IMR-90 (cell line): ENCODE results near the gene ZFAND2B. TPM values are rescaled to one million over a fixed set of nuclear protein-coding genes. Genes with fewer than 3 reads are reported as not detected.

ENCODE experiments used
- ATAC-seq: fragments of 200-7000 bp; cut with Tn5 transposase; 2 replicates; pipeline ENCODE4 v1.9.1; 2020; ENCODE audit warnings: low read depth, mild to moderate bottlenecking, moderate library complexity
- BruUV-seq: library from RNA; stranded (reverse); fragments of 400-500 nt; replicated peaks from 2 replicates; lab custom pipeline; 2021; lab: Mats Ljungman, UMichigan
- CTCF ChIA-PET: fragments of 300-600 bp; formaldehyde crosslinking; extraction: SDS; loops from one replicate; lab custom pipeline; 2021; ENCODE audit warnings: antibody characterized with exemption; lab: Yijun Ruan, JAX
- POLR2A ChIA-PET: fragments of 300-600 bp; sonication (Branson Sonifier 250); formaldehyde crosslinking; loops from one replicate; lab custom pipeline; 2022; ENCODE audit warnings: antibody characterized with exemption; ENCODE audit not compliant: unreplicated experiment; lab: Charles Lee
- DNase-seq: peaks from one replicate; pipeline ENCODE4 v3.0.0; 2013
- H2AFZ ChIP-seq: replicated peaks from 2 replicates; pipeline ENCODE3; 2013; ENCODE audit warnings: low read length, mild to moderate bottlenecking; ENCODE audit not compliant: poor library complexity
- H2AK5ac ChIP-seq: 2 replicates; pipeline ENCODE4 v1.6.1; 2013; ENCODE audit warnings: low read depth, low read length, inconsistent platforms
- H2AK9ac ChIP-seq: replicated peaks from 2 replicates; pipeline ENCODE3; 2013; ENCODE audit warnings: mild to moderate bottlenecking, low read depth, low read length, moderate library complexity; ENCODE audit not compliant: poor library complexity
- H2BK120ac ChIP-seq: 2 replicates; pipeline ENCODE4 v1.6.1; 2013; ENCODE audit warnings: low read depth, low read length, inconsistent platforms
- H2BK15ac ChIP-seq: 3 replicates; pipeline ENCODE4 v1.6.1; 2013; ENCODE audit warnings: low read depth, low read length, inconsistent platforms
- H2BK20ac ChIP-seq: 2 replicates; pipeline ENCODE4 v1.6.1; 2013; ENCODE audit warnings: low read depth, mild to moderate bottlenecking, inconsistent platforms, low read length, moderate library complexity
- H2BK5ac ChIP-seq: 2 replicates; pipeline ENCODE4 v1.6.1; 2013; ENCODE audit warnings: mild to moderate bottlenecking, low read depth, low read length, inconsistent platforms; ENCODE audit not compliant: poor library complexity, severe bottlenecking
- H3K14ac ChIP-seq: replicated peaks from 2 replicates; pipeline ENCODE4 v1.6.1; 2013; ENCODE audit warnings: low read depth, low read length, inconsistent platforms
- H3K18ac ChIP-seq: 2 replicates; pipeline ENCODE4 v1.6.1; 2013; ENCODE audit warnings: low read depth, low read length, control low read depth
- H3K23ac ChIP-seq: 2 replicates; pipeline ENCODE4 v1.6.1; 2013; ENCODE audit warnings: low read depth, low read length, inconsistent platforms
- H3K27ac ChIP-seq: 2 replicates; pipeline ENCODE4 v1.5.1; 2013; ENCODE audit warnings: mild to moderate bottlenecking, control low read depth, low read length; ENCODE audit not compliant: insufficient read depth
- H3K27me3 ChIP-seq: 2 replicates; pipeline ENCODE4 v1.6.1; 2013; ENCODE audit warnings: low read length; ENCODE audit not compliant: control insufficient read depth, insufficient read depth
- H3K36me3 ChIP-seq: 2 replicates; pipeline ENCODE4 v1.6.1; 2013; ENCODE audit warnings: low read length, mixed read lengths; ENCODE audit not compliant: control insufficient read depth, insufficient read depth
- H3K4ac ChIP-seq: 2 replicates; pipeline ENCODE4 v1.6.1; 2013; ENCODE audit warnings: low read depth, low read length, inconsistent platforms
- H3K4me1 ChIP-seq: 2 replicates; pipeline ENCODE4 v1.6.1; 2013; ENCODE audit warnings: low read length, mixed read lengths; ENCODE audit not compliant: control insufficient read depth, insufficient read depth
- H3K4me2 ChIP-seq: 2 replicates; pipeline ENCODE4 v1.6.1; 2013; ENCODE audit warnings: low read depth, mild to moderate bottlenecking, control low read depth, low read length, moderate library complexity
- H3K4me3 ChIP-seq: 2 replicates; pipeline ENCODE4 v1.5.1; 2013; ENCODE audit warnings: low read depth, mild to moderate bottlenecking, control low read depth, low read length, moderate library complexity; ENCODE audit not compliant: insufficient read depth
- H3K56ac ChIP-seq: 2 replicates; pipeline ENCODE4 v1.6.1; 2013; ENCODE audit warnings: low read length, inconsistent platforms; ENCODE audit not compliant: insufficient read depth; ENCODE audit errors: extremely low read depth
- H3K79me1 ChIP-seq, 2 experiments: 2 replicates each; pipeline ENCODE4 v1.6.1; 2013; ENCODE audit warnings: low read length in 2 of 2, inconsistent platforms in 1 of 2, low read depth in 1 of 2
- H3K9ac ChIP-seq: 2 replicates; pipeline ENCODE4 v1.6.1; 2013; ENCODE audit warnings: low read depth, low read length, control low read depth
- H3K9me1 ChIP-seq: 2 replicates; pipeline ENCODE4 v1.6.1; 2013; ENCODE audit warnings: low read length, inconsistent platforms; ENCODE audit not compliant: insufficient read depth
- H3K9me3 ChIP-seq: 2 replicates; pipeline ENCODE4 v1.6.1; 2013; ENCODE audit warnings: low read length; ENCODE audit not compliant: control insufficient read depth, insufficient read depth
- H4K20me1 ChIP-seq: 2 replicates; pipeline ENCODE4 v1.6.1; 2013; ENCODE audit warnings: low read length, inconsistent platforms; ENCODE audit not compliant: insufficient read depth
- H4K5ac ChIP-seq: 2 replicates; pipeline ENCODE4 v1.6.1; 2013; ENCODE audit warnings: mild to moderate bottlenecking, low read depth, low read length, control low read depth
- H4K8ac ChIP-seq, 2 experiments: 2 replicates each; pipeline ENCODE4 v1.6.1; 2013; ENCODE audit warnings: low read depth in 2 of 2, low read length in 2 of 2, control low read depth in 1 of 2, inconsistent platforms in 1 of 2
- H4K91ac ChIP-seq: 2 replicates; pipeline ENCODE4 v1.6.1; 2013; ENCODE audit warnings: low read depth, low read length, inconsistent platforms; ENCODE audit not compliant: insufficient read depth
- CHD1 ChIP-seq: IDR thresholded peaks from 2 replicates; pipeline ENCODE4 v1.6.1; 2012; ENCODE audit warnings: low read depth, low read length, improper control_type of control experiment
- MXI1 ChIP-seq: IDR thresholded peaks from 2 replicates; pipeline ENCODE4 v1.6.1; 2012; ENCODE audit warnings: low read depth, mild to moderate bottlenecking, low read length, moderate library complexity, borderline replicate concordance
- NFE2L2 ChIP-seq: fragments of 150-350 bp; IDR thresholded peaks from 2 replicates; pipeline ENCODE4 v1.6.1; 2016; ENCODE audit warnings: low read depth, mild to moderate bottlenecking, low read length
- WGBS, 2 experiments: methylation state at CpG; one replicate each; pipeline versions ENCODE4 v1.1.5 to v1.1.7; 2013; ENCODE audit warnings: missing lambda C conversion rate in 2 of 2; ENCODE audit not compliant: insufficient read length in 1 of 2; ENCODE audit errors: extremely low coverage in 2 of 2; 5-methylcytosine and 5-hydroxymethylcytosine counted together
- dilution Hi-C: fragments of 300-500 bp; cut with HindIII; formaldehyde crosslinking; loops from one replicate; pipeline ENCODE4 v1.14.3; 2018; ENCODE audit warnings: low sequenced_read_pairs; ENCODE audit not compliant: unreplicated experiment
- in situ Hi-C: fragments of 300-500 bp; cut with MboI; formaldehyde crosslinking; loops from 3 replicates; pipeline ENCODE4 v1.14.3; 2019; ENCODE audit warnings: low sequenced_read_pairs, inconsistent platforms, mixed read lengths
- intact Hi-C: fragments of 100-400 bp; cut with micrococcal nuclease; formaldehyde crosslinking; loops from 2 replicates; pipeline ENCODE4 v1.10.0; 2022
- polyA plus RNA-seq, 3 experiments: library from polyadenylated mRNA; depleted of rRNA; stranded (reverse); fragments of >200 nt; gene quantifications; 2 replicates each; pipeline ENCODE4 v1.2.3, GENCODE V29; 2012; ENCODE audit warnings: low replicate concordance in 1 of 3
- total RNA-seq: library from RNA; depleted of rRNA; stranded (reverse); fragments of >200 nt; gene quantifications from 2 replicates; pipeline ENCODE4 v1.2.3, GENCODE V29; 2012
- TF ChIP-seq, protein P1 (sequence below): conservative IDR thresholded peaks from 2 replicates; pipeline ENCODE4 v1.5.1; 2012; ENCODE audit warnings: mild to moderate bottlenecking, low read depth, low read length, improper control_type of control experiment

Gene ZFAND2B
- total and polyA plus RNA-seq, 2 of the 4 experiments (the other 2 are of a cell fraction): 25.5 to 38.3 TPM

DNA sequence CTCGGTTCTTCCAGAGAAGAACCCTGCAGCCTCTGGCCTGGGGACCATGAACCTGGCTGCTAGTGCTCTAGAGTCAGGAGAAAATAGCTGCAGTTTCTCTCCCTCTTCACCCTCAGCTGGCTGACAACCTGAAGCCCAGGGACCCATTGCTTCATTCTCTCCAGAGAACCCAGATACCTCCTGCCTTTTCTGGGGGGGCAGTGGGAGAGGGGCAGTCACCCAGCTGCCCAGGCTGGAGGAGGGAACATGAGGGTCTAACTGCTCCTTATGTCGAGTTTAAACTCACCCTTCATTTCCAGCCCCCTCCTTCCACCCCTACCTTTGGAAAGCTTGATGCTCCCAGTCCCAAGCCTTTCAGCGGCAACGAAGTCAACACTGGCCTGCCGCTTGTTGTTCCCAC, 7.6 kb upstream of the ZFAND2B start:
- no TSS peak for BruUV-seq
- WGBS, 2 experiments: no CpG with 5 or more reads among the region's 5 CpGs
- no peaks in the 10 kb centered on the region for H3K79me1 ChIP-seq
- no peaks in the 10 kb centered on the region for H3K36me3 ChIP-seq
- no peak overlapping the region for H3K27ac ChIP-seq
- in situ Hi-C loops: no loop called here
- H4K5ac ChIP-seq: no peak overlapping the region
- POLR2A ChIA-PET: no interaction called here
- no peak overlapping the region for H2BK120ac ChIP-seq
- H2BK20ac ChIP-seq: no peak overlapping the region
- H3K18ac ChIP-seq: no peak overlapping the region
- no peak overlapping the region for H4K91ac ChIP-seq
- CTCF ChIA-PET: interaction anchor here (0.6 kb wide), 1 partner anchor 54 kb away, joined by 3 read pairs; no protein-coding TSS in a partner anchor
- intact Hi-C loops: no loop called here
- H2AK9ac ChIP-seq: no peak overlapping the region
- no peaks in the 10 kb centered on the region for H4K20me1 ChIP-seq
- no peak overlapping the region for H3K23ac ChIP-seq
- H3K9me3 ChIP-seq: no peaks in the 10 kb centered on the region
- TF ChIP-seq CHD1: no peak
- no peak for TF ChIP-seq MXI1
- TF ChIP-seq, protein P1, sequence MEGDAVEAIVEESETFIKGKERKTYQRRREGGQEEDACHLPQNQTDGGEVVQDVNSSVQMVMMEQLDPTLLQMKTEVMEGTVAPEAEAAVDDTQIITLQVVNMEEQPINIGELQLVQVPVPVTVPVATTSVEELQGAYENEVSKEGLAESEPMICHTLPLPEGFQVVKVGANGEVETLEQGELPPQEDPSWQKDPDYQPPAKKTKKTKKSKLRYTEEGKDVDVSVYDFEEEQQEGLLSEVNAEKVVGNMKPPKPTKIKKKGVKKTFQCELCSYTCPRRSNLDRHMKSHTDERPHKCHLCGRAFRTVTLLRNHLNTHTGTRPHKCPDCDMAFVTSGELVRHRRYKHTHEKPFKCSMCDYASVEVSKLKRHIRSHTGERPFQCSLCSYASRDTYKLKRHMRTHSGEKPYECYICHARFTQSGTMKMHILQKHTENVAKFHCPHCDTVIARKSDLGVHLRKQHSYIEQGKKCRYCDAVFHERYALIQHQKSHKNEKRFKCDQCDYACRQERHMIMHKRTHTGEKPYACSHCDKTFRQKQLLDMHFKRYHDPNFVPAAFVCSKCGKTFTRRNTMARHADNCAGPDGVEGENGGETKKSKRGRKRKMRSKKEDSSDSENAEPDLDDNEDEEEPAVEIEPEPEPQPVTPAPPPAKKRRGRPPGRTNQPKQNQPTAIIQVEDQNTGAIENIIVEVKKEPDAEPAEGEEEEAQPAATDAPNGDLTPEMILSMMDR: no peak
- TF ChIP-seq NFE2L2: no peak
- no peak overlapping the region for H3K4me3 ChIP-seq
- H4K8ac ChIP-seq: no peak overlapping the region
- no peaks in the 10 kb centered on the region for H3K9me1 ChIP-seq
- H3K4me2 ChIP-seq: no peak overlapping the region
- no peak overlapping the region for H2BK5ac ChIP-seq
- H3K4ac ChIP-seq: no peak overlapping the region
- H2AFZ ChIP-seq: no peak overlapping the region
- H3K14ac ChIP-seq: no peak overlapping the region
- H3K9ac ChIP-seq: no peak overlapping the region
- peaks cover 12% of the 10 kb centered on the region for H3K27me3 ChIP-seq
- dilution Hi-C loops: no loop called here
- H3K4me1 ChIP-seq: no peaks in the 10 kb centered on the region
- ATAC-seq (no peak), DNase-seq (no peak)
- H2BK15ac ChIP-seq: no peak overlapping the region
- no peak overlapping the region for H2AK5ac ChIP-seq
- H3K56ac ChIP-seq: no peak overlapping the region
